HepG2 (cell line): Measurements from ENCODE around the gene PELI3. TPM values are rescaled to one million over a fixed set of nuclear protein-coding genes. Genes with fewer than 3 reads are reported as not detected.

ENCODE experiments used
- HNF4G ChIP-seq, 2 experiments: sonication (generic) in 1 of 2; formaldehyde crosslinking in 1 of 2; IDR thresholded peaks; 2 replicates each; pipeline versions ENCODE4 v1.4.0 to v1.6.1; 2011 to 2020; ENCODE audit warnings: borderline replicate concordance in 2 of 2, low read depth in 2 of 2, mild to moderate bottlenecking in 2 of 2, low read length in 1 of 2, missing genetic modification reagents in 1 of 2, moderate library complexity in 1 of 2
- IKZF1 ChIP-seq: fragments of 450-650 bp; IDR thresholded peaks from 2 replicates; pipeline ENCODE4 v1.7.1; 2016
- KDM3A ChIP-seq: IDR thresholded peaks from 2 replicates; pipeline ENCODE4 v1.6.1; 2018; ENCODE audit warnings: low read depth, missing compliant biosample characterization
- KLF11 ChIP-seq: IDR thresholded peaks from 2 replicates; pipeline ENCODE4 v1.6.1; 2016; ENCODE audit warnings: missing compliant biosample characterization
- LBX2 ChIP-seq: sonication (generic); formaldehyde crosslinking; IDR thresholded peaks from 2 replicates; pipeline ENCODE4 v1.5.0; 2020; ENCODE audit warnings: missing genetic modification reagents, mild to moderate bottlenecking, borderline replicate concordance
- MYPOP ChIP-seq: sonication (generic); formaldehyde crosslinking; IDR thresholded peaks from 2 replicates; pipeline ENCODE4 v1.8.1; 2023; ENCODE audit warnings: mild to moderate bottlenecking, moderate library complexity, missing genetic modification reagents
- PCBP2 ChIP-seq: fragments of 200-400 bp; formaldehyde crosslinking; optimal IDR thresholded peaks from 2 replicates; pipeline ENCODE3; 2018; ENCODE audit warnings: low read length, low read depth; ENCODE audit not compliant: poor library complexity, severe bottlenecking
- RFX3 ChIP-seq: IDR thresholded peaks from 2 replicates; pipeline ENCODE4 v1.6.1; 2016; ENCODE audit warnings: missing biosample characterization, missing genetic modification reagents
- SAFB2 ChIP-seq: sonication (generic); formaldehyde crosslinking; IDR thresholded peaks from 2 replicates; pipeline ENCODE4 v1.5.1; 2020; ENCODE audit warnings: missing genetic modification reagents, low read depth, mild to moderate bottlenecking, borderline replicate concordance
- TOE1 ChIP-seq: sonication (generic); formaldehyde crosslinking; IDR thresholded peaks from 2 replicates; pipeline ENCODE4 v1.4.0; 2020; ENCODE audit warnings: mild to moderate bottlenecking, missing genetic modification reagents
- ZNF235 ChIP-seq: sonication (generic); formaldehyde crosslinking; IDR thresholded peaks from 2 replicates; pipeline ENCODE4 v1.8.1; 2023; ENCODE audit warnings: mild to moderate bottlenecking, missing genetic modification reagents, borderline replicate concordance
- ZNF253 ChIP-seq: sonication (generic); formaldehyde crosslinking; IDR thresholded peaks from 2 replicates; pipeline ENCODE4 v1.8.0; 2022; ENCODE audit warnings: mild to moderate bottlenecking, missing genetic modification reagents, borderline replicate concordance
- ZNF326 ChIP-seq: sonication (generic); formaldehyde crosslinking; IDR thresholded peaks from 2 replicates; pipeline ENCODE4 v1.4.0; 2020; ENCODE audit warnings: missing genetic modification reagents, borderline replicate concordance
- ZNF33B ChIP-seq: sonication (generic); formaldehyde crosslinking; IDR thresholded peaks from 2 replicates; pipeline ENCODE4 v1.5.1; 2020; ENCODE audit warnings: mild to moderate bottlenecking, missing genetic modification reagents
- ZNF430 ChIP-seq: sonication (generic); formaldehyde crosslinking; IDR thresholded peaks from 2 replicates; pipeline ENCODE4 v1.9.0; 2021; ENCODE audit warnings: mild to moderate bottlenecking, missing genetic modification reagents
- ZNF431 ChIP-seq: sonication (generic); formaldehyde crosslinking; IDR thresholded peaks from 2 replicates; pipeline ENCODE4 v1.9.0; 2022; ENCODE audit warnings: missing genetic modification reagents, low read depth, mild to moderate bottlenecking, borderline replicate concordance
- ZNF512B ChIP-seq: sonication (generic); formaldehyde crosslinking; IDR thresholded peaks from 2 replicates; pipeline ENCODE4 v1.5.1; 2020; ENCODE audit warnings: missing genetic modification reagents, mild to moderate bottlenecking, borderline replicate concordance
- ZNF710 ChIP-seq: sonication (generic); formaldehyde crosslinking; IDR thresholded peaks from 2 replicates; pipeline ENCODE4 v1.5.0; 2020; ENCODE audit warnings: mild to moderate bottlenecking, missing genetic modification reagents, borderline replicate concordance
- ZNF770 ChIP-seq: sonication (generic); formaldehyde crosslinking; IDR thresholded peaks from 2 replicates; pipeline ENCODE4 v1.5.0; 2020; ENCODE audit warnings: mild to moderate bottlenecking, missing genetic modification reagents
- polyA plus RNA-seq, 8 experiments: library from polyadenylated mRNA; depleted of rRNA in 3 of 8; stranded (reverse) in 7 of 8; unstranded in 1 of 8; fragments of >200 nt; fragmentation: Illumina TruSeq in 4 of 8; extraction: Trizol in 4 of 8; gene quantifications; 2 replicates each; pipeline versions ENCODE4 v1.2.1 to v1.2.3, GENCODE V29; 2011 to 2016; ENCODE audit warnings: low read depth in 4 of 8, missing spikeins in 1 of 8, mixed read lengths in 1 of 8; ENCODE audit not compliant: insufficient read depth in 1 of 8
- total RNA-seq, 5 experiments: library from RNA; depleted of rRNA; stranded (reverse); fragments of >200 nt; fragmentation: Illumina TruSeq; extraction: Trizol; gene quantifications; 2 replicates each; pipeline ENCODE4 v1.2.3, GENCODE V29; 2016; ENCODE audit warnings: low read depth in 1 of 5

The PELI3 gene
- total and polyA plus RNA-seq, 2 of the 13 experiments (the other 11 are each of a cell fraction or from before 2014, with no cell fraction given), result 2.0 to 4.0 TPM

DNA sequence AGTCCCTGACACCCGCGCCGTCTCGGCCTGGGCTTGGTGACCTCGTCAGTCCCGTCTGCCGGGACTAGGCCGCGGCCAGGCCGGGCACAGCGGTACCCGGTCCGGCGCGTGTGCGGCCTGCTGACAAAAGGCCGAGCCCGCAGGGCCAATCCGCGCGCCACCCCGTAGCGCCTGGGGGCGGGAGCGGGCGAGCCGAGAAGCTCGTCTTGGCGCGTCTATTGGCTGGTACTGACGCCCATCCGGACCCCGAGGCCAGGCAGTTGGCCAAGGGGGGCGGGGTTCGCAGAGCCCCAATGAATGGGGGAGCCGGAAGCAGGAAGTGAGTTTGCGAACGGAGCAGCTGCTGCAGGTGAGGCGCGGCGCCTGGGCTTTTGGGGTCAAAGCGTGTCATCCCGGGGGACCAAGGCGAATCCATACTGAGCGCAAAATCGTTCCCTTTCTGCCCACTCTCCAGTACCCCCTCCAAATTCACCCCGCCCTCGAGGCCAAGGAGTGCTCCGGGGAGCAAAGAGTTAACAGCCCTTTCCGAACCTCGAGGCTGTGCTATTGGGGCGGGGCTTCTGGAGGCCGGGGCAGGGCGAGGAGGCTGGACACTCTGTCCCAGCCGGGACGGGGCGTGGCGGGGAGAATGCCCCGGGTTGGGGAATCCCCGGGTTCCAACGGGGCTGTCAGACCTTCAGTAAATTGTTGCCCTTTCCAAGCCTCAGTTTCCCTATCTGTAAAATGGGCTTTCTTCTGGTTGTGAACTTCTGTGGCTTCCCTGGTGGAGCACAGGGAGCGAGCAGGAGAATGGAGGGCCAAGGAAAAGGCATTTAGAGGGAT, 13.6 kb downstream of the PELI3 start, which contains the start of gene DPP3 (continued):
- TF ChIP-seq ZNF512B (no peak), TOE1 (CRISPR knock-in tag) (no peak), LBX2 (no peak), ZNF431 (CRISPR knock-in tag) (peak; percentile 89; the same call in 1 of the 2 replicates), ZNF710 (CRISPR knock-in tag) (no peak), ZNF770 (CRISPR knock-in tag) (no peak), ZNF326 (CRISPR knock-in tag) (no peak), MYPOP (peak; percentile 91), ZNF33B (no peak), SAFB2 (CRISPR knock-in tag) (no peak; the same call in 1 of the 2 replicates), KDM3A (peak; percentile 34; the same call in 1 of the 2 replicates), RFX3 (no peak), ZNF235 (no peak; the same call in 1 of the 2 replicates), ZNF253 (CRISPR knock-in tag) (0 out of 2 replicates have a peak, but pooled peaks have one; percentile 27), IKZF1 (no peak), HNF4G (IDR thresholded peaks at IDR 0.05; ENCODE audit: borderline replicate concordance, low read depth, low read length) (no peak), HNF4G (CRISPR knock-in tag; IDR thresholded peaks at IDR 0.05; ENCODE audit: borderline replicate concordance, low read depth) (no peak), KLF11 (CRISPR knock-in tag) (no peak), PCBP2 (no peak), ZNF430 (CRISPR knock-in tag) (peak; percentile 94)
